ENCODE data around the gene CSTF1.

CSTF1 gene

DNA sequence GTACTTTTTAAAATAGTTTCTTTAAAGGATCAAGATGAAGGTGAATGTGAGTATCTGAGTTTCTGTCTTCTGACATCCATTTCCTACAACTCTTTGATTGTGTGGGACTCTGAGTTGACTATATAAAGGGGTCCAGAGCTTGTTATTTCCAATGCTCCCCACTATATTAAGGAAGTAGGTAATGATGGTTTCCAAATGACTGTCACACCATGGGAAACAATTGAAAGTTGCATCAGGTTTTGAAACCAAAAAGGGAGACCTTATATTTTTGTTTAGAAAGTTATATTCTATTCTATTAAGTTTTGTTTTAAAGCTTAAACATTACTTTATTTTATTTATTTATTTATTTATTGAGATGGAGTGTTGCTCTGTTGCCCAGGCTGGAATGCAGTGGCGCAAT is 30.8 kb downstream of the CSTF1 start:
- no peak overlapping the region for H3K27ac Mint-ChIP-seq
- peaks cover 26% of the 10 kb centered on the region for H3K36me3 Mint-ChIP-seq (ENCODE audit: low read depth)
- no peak overlapping the region for H3K4me3 Mint-ChIP-seq
- peaks cover 36% of the 10 kb centered on the region for H3K4me1 Mint-ChIP-seq (ENCODE audit: low read depth)
- no peaks in the 10 kb centered on the region for H3K27me3 Mint-ChIP-seq (ENCODE audit: low read depth)
- no peaks in the 10 kb centered on the region for H3K9me3 Mint-ChIP-seq

DNA sequence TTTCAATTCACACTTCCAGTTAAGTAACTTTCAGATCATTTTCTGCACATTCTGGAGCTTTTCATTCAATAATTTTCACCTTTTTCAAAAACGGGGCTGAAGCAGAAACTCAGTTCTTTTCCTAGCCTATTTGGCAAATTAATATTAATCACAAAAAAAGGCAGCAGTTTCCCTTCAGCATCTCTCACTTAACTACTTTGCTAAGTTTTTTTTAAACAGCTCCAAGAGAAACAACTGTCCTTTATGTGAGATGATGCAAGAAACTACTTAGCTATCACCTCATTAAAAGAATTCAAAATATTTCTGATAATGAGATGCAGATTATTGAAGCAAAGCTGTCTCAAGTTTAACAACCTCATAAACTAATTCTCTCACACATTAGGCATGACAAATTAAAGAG is 31.4 kb downstream of the CSTF1 start:
- Mint-ChIP-seq H3K9me3 (no peaks in the 10 kb centered on the region), H3K36me3 (ENCODE audit: low read depth) (peaks cover 22% of the 10 kb centered on the region), H3K27ac (no peak overlapping the region), H3K4me3 (no peak overlapping the region), H3K27me3 (ENCODE audit: low read depth) (no peaks in the 10 kb centered on the region), H3K4me1 (ENCODE audit: low read depth) (peaks cover 34% of the 10 kb centered on the region)

DNA sequence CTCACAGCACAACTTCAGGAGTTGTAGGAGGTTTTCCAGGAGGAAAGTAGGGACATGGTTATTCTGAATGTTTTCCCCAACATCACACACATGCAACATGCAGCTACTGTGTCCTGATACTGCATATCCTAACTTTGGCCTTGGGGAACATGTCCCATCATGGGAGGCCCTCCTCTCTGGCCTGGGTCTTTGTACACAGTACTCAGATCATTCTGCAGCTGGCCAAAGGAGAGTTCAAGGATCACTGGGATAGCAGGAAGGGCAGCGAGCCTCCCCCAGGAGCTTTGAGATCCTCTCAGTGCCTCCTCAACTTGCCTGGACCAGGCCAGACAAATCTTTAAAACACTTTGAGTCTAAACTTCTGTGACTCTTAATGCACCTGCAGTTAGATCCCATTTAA is 32.5 kb downstream of the CSTF1 start:
- H3K27me3 Mint-ChIP-seq (ENCODE audit: low read depth), result no peaks in the 10 kb centered on the region
- no peaks in the 10 kb centered on the region for H3K9me3 Mint-ChIP-seq
- peaks cover 41% of the 10 kb centered on the region for H3K4me1 Mint-ChIP-seq (ENCODE audit: low read depth)
- no peak overlapping the region for H3K4me3 Mint-ChIP-seq
- H3K36me3 Mint-ChIP-seq (ENCODE audit: low read depth), result peaks cover 29% of the 10 kb centered on the region
- no peak overlapping the region for H3K27ac Mint-ChIP-seq

DNA sequence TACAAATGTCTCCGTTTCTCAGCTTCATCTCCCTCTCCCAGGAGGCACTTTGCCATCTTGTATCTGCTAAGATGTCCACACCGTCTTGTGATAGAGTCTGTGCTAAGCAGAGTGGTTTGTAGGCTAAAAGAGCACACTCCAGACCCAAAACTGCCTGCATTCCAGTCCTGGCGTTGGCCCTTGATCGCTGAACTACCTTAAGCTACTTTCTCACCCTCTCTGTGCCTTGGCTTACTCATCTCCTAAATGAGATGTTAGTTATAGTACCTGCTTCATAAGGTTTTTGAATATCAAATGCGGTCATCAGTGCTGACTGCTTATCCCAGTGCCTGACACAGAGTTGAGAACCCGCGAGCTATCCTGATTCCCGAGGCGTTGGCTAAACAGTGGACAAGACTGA is 33.6 kb downstream of the CSTF1 start:
- Mint-ChIP-seq H3K4me3 (no peak overlapping the region), H3K9me3 (no peaks in the 10 kb centered on the region), H3K36me3 (ENCODE audit: low read depth) (peaks cover 33% of the 10 kb centered on the region), H3K4me1 (ENCODE audit: low read depth) (peaks cover 44% of the 10 kb centered on the region), H3K27ac (no peak overlapping the region), H3K27me3 (ENCODE audit: low read depth) (no peaks in the 10 kb centered on the region)

DNA sequence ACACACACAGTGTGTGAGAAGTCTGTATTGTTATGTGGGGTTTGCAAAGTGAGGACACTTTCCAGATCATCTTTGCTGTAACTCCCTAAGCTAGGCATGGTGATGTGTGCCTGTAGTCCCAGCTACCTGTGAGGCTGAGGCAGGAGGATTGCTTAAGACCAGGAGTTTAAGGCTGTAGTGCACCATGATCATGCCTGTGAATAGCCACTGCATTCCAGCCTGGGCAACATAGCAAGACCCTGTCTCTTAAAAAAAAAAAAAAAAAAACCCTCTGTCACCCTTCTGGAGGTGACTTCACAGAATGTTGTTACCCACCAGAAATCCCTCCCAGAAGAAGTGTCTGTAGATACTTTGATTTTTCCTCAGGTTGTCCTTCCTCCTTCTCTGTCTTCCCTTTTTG is 34.5 kb downstream of the CSTF1 start:
- Mint-ChIP-seq H3K36me3 (ENCODE audit: low read depth) (peaks cover 31% of the 10 kb centered on the region), H3K27ac (no peak overlapping the region), H3K4me3 (no peak overlapping the region), H3K27me3 (ENCODE audit: low read depth) (no peaks in the 10 kb centered on the region), H3K9me3 (no peaks in the 10 kb centered on the region), H3K4me1 (ENCODE audit: low read depth) (peaks cover 37% of the 10 kb centered on the region)

DNA sequence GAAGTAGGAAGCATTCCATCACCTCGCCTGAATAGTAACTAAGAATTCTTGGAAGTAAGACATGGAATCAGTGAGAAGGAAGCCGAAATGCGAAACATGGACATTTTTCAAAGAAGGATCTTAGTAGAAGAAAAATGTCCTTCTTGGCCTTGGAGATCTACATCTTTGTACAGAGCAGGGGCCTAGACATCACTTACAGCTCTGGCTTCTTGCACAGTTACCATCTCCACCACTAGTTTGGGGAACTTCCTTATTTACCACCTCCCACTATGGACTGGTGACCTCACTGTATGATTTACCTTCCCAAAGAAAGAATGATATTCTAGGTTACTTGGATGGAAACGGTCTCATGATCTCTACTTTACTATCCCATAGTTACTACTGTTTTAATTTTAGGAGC is 35.4 kb downstream of the CSTF1 start:
- H3K4me1 Mint-ChIP-seq (ENCODE audit: low read depth), result peaks cover 28% of the 10 kb centered on the region
- H3K27ac Mint-ChIP-seq, result no peak overlapping the region
- peaks cover 26% of the 10 kb centered on the region for H3K36me3 Mint-ChIP-seq (ENCODE audit: low read depth)
- H3K27me3 Mint-ChIP-seq (ENCODE audit: low read depth), result no peaks in the 10 kb centered on the region
- H3K9me3 Mint-ChIP-seq, result no peaks in the 10 kb centered on the region
- peak overlapping the region; percentile 2 for H3K4me3 Mint-ChIP-seq

DNA sequence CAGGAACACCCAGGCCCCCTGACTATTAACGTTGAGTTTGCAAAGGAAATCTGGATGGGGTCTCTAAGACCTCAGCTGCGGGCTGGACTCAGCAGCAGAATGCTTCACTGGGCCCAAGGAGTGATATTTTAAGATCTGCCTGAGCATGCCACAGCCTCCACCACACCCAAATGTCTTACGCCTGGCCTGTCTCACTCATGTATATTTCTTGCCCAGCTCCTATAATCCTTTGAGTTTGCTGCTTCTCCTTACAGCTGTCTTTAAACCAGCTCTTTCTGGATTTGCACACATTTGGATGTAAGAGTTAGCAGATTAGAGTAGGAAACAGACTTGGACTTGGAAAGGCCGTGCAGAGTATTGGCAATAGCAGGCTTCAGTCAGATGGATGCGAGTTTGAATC is 36.0 kb downstream of the CSTF1 start:
- H3K27ac Mint-ChIP-seq, result no peak overlapping the region
- H3K4me3 Mint-ChIP-seq, result no peak overlapping the region
- no peaks in the 10 kb centered on the region for H3K27me3 Mint-ChIP-seq (ENCODE audit: low read depth)
- H3K9me3 Mint-ChIP-seq, result no peaks in the 10 kb centered on the region
- peaks cover 30% of the 10 kb centered on the region for H3K4me1 Mint-ChIP-seq (ENCODE audit: low read depth)
- H3K36me3 Mint-ChIP-seq (ENCODE audit: low read depth), result peaks cover 30% of the 10 kb centered on the region

DNA sequence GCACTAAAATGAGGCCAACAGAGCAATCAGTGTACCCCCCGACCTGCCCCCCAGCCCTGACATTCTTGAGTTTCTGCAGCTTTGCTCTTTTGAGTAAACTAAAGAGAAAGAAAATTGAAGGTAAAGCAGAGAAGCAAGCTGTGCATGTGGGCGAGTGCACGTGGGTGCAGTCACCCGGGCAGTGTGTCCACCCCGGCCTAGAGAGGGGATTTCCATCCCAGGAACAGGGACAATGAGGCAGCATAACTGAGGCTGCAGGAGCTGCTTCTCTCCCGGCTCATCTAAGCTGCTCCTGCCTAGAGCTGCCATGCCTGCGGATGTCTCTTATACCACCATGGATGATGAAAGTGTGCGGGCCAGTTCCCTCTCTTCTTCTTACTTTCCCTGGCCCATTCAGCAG is 36.4 kb downstream of the CSTF1 start:
- Mint-ChIP-seq H3K9me3 (peaks cover under 1% of the 10 kb centered on the region), H3K27me3 (ENCODE audit: low read depth) (no peaks in the 10 kb centered on the region), H3K27ac (no peak overlapping the region), H3K36me3 (ENCODE audit: low read depth) (peaks cover 32% of the 10 kb centered on the region), H3K4me3 (peak overlapping the region; percentile 73), H3K4me1 (ENCODE audit: low read depth) (peaks cover 30% of the 10 kb centered on the region)

DNA sequence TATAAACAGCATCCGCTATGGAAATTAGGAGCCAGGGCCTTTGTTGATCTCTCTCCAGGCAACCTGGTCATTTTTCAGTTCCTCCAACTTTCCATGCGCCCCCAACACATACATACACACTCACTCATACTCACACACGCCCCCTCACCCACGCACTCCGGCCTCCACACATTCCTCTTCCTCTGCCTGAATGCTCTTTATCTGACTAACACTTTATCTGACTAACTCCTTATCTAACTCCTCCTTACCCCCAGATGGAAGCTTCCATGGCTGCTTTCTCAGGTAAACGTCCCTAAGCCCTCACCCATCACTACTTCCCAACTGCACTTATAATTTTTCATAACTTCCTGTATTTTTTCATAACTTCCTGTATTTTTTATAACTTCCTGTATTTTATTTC is 37.1 kb downstream of the CSTF1 start:
- H3K36me3 Mint-ChIP-seq (ENCODE audit: low read depth), result peaks cover 35% of the 10 kb centered on the region
- H3K27ac Mint-ChIP-seq, result peak overlapping the region; percentile 86
- peak overlapping the region; percentile 73 for H3K4me3 Mint-ChIP-seq
- H3K27me3 Mint-ChIP-seq (ENCODE audit: low read depth), result no peaks in the 10 kb centered on the region
- peaks cover 4% of the 10 kb centered on the region for H3K9me3 Mint-ChIP-seq
- peaks cover 30% of the 10 kb centered on the region for H3K4me1 Mint-ChIP-seq (ENCODE audit: low read depth)

DNA sequence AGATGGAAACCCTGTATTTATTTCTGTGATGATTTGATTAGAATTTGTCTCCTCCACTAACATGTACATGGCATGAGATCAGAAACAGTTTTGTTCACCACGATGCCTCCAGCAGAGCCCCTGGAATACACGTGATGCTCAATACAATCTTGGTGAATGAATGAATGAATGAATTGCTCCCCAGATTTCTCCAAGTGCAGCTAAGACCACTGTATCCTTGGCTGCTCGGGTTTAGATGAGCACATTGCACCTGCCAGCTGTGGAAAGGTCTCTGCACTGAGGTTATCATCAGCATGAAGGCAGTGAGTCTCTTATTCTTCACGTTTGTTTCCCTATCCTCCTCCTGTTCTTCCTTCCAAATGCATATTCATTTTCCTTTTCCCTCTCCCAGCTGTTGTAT is 37.5 kb downstream of the CSTF1 start:
- H3K9me3 Mint-ChIP-seq, result peaks cover 4% of the 10 kb centered on the region
- H3K27me3 Mint-ChIP-seq (ENCODE audit: low read depth), result no peaks in the 10 kb centered on the region
- peak overlapping the region; percentile 86 for H3K27ac Mint-ChIP-seq
- peaks cover 29% of the 10 kb centered on the region for H3K4me1 Mint-ChIP-seq (ENCODE audit: low read depth)
- peak overlapping the region; percentile 73 for H3K4me3 Mint-ChIP-seq
- H3K36me3 Mint-ChIP-seq (ENCODE audit: low read depth), result peaks cover 33% of the 10 kb centered on the region

DNA sequence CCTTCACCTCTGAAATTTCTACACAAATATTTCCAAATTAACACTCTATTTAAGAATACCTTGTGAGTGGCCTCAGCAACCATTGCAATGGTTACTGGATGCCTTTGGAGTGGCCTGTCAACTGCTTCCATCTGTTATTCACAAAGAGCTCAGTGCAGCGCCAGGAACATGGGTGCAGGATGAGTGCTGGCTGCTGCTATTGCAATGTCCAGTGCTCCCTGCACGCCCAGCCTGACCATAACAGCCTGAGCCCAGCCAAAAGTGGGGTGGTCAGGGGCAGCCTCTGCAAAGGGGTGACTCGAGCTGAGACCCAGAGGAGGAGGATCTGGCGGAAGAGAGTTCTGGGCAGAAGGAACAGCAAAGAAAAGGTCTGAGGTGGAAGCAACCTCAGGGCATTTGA is 38.0 kb downstream of the CSTF1 start:
- H3K27me3 Mint-ChIP-seq (ENCODE audit: low read depth), result no peaks in the 10 kb centered on the region
- peaks cover 34% of the 10 kb centered on the region for H3K36me3 Mint-ChIP-seq (ENCODE audit: low read depth)
- no peak overlapping the region for H3K27ac Mint-ChIP-seq
- H3K4me3 Mint-ChIP-seq, result no peak overlapping the region
- H3K4me1 Mint-ChIP-seq (ENCODE audit: low read depth), result peaks cover 30% of the 10 kb centered on the region
- H3K9me3 Mint-ChIP-seq, result peaks cover 4% of the 10 kb centered on the region

DNA sequence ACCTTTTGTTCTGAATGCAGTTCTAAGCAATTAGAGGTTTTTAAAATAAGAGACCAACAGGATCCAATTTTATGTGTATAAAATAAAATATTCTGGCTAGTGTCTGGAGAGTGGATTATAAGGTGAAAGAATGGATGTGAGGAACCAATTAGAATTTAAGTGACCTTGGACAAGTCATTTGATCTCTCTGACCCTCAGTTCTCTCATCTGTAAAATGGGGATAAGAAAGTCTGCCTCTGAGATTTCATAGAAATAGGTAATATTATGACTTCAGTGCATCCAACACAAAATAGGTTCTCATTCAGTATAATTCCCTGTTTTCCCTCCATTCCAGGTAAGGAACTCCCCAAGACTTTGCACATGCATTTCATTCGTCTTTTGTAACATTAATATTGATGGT is 38.5 kb downstream of the CSTF1 start:
- Mint-ChIP-seq H3K27me3 (ENCODE audit: low read depth) (no peaks in the 10 kb centered on the region), H3K9me3 (peaks cover 4% of the 10 kb centered on the region), H3K27ac (no peak overlapping the region), H3K4me3 (no peak overlapping the region), H3K36me3 (ENCODE audit: low read depth) (peaks cover 32% of the 10 kb centered on the region), H3K4me1 (ENCODE audit: low read depth) (peaks cover 30% of the 10 kb centered on the region)

DNA sequence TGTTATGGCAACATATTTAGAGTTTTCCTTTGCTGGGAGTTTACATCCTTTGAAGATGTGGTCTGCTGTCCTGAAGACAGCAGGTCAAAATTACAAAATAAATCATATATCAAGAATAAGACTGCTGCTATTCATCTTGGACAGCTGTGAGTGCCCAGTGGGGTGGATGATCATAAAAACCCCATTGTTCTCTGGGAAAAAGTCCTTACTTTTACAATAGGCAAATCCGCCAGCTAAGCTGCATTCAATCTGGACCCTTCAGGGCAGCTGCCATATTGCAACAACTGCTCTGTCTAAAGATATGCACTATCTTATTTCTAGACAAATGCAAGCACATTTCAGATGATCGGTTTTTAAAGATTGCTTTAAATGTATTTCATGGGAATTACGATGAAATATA is 39.0 kb downstream of the CSTF1 start:
- Mint-ChIP-seq H3K4me1 (ENCODE audit: low read depth) (peaks cover 30% of the 10 kb centered on the region), H3K36me3 (ENCODE audit: low read depth) (peaks cover 31% of the 10 kb centered on the region), H3K27ac (no peak overlapping the region), H3K9me3 (peaks cover 4% of the 10 kb centered on the region), H3K4me3 (no peak overlapping the region), H3K27me3 (ENCODE audit: low read depth) (no peaks in the 10 kb centered on the region)

DNA sequence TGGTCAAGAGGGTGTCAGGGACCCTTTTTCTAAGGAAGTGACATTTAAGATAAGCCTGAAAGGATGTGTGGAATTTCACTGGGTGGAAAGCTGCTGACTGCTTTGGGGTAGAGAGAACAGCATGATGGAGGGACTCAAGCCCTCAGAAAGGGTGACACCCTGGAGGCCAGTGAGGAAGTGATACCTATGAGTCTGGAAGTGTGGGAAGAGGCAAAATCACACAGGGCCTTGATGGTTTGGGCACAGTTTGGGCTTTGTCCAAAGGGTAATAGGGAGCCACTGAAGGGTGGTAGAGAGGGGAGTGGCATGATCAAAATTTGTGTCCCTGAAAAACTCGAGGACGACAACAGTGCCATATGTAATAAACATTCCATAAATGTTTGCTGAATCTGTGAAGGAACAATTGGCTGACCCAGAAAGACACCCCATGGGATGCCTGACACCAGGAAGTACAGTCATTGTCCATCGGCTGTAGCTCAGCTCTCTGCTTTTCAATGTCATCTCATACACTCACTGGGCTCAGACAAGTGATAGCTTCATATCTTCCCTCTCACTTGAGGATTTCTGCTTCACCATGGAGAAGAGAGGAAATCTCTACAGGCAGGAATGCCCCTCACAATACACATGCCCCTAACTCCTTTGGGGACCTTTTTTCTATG is 40.9 kb downstream of the CSTF1 start:
- peaks cover 4% of the 10 kb centered on the region for H3K9me3 Mint-ChIP-seq
- H3K36me3 Mint-ChIP-seq (ENCODE audit: low read depth), result peaks cover 37% of the 10 kb centered on the region
- H3K4me3 Mint-ChIP-seq, result no peak overlapping the region
- H3K4me1 Mint-ChIP-seq (ENCODE audit: low read depth), result peaks cover 34% of the 10 kb centered on the region
- peak overlapping the region; percentile 16 for H3K27ac Mint-ChIP-seq
- H3K27me3 Mint-ChIP-seq (ENCODE audit: low read depth), result no peaks in the 10 kb centered on the region

DNA sequence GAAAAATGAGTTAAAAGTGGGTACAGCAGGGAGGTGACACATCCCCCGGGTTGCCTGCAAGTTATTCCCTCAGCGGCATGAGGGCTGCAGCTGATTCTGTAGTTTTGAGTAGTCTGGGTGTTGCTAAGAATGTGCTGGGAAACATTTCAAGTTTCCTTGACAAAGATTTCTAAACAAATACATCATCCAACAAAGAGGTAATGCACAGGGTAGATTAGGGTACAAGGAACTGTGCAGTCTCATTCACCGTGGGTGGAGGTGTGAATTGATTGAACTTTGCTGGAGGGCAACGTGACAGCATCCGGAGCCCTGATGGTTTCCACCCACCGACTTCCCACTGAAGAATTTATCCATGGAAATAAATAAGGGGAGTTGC is 41.4 kb downstream of the CSTF1 start:
- peaks cover 4% of the 10 kb centered on the region for H3K9me3 Mint-ChIP-seq
- H3K36me3 Mint-ChIP-seq (ENCODE audit: low read depth), result peaks cover 37% of the 10 kb centered on the region
- H3K4me3 Mint-ChIP-seq, result no peak overlapping the region
- H3K27me3 Mint-ChIP-seq (ENCODE audit: low read depth), result no peaks in the 10 kb centered on the region
- H3K27ac Mint-ChIP-seq, result no peak overlapping the region
- peaks cover 34% of the 10 kb centered on the region for H3K4me1 Mint-ChIP-seq (ENCODE audit: low read depth)
